Cardiac fibroblast (primary cell): Measurements from ENCODE around the gene AP4S1.

Source experiments
- DNase-seq, 2 donors: peaks; one replicate each; pipeline versions ENCODE4 v3.0.0 to v3.0.0-alpha.2; 2010; ENCODE audit warnings: low read depth in 2 of 2
- H3K4me3 ChIP-seq, 2 donors: replicated peaks in 1 of 2; 1 replicate in 1 of 2; 2 replicates in 1 of 2; pipeline ENCODE4 v1.5.1; 2011; ENCODE audit warnings: low read depth in 2 of 2, low read length in 2 of 2, mild to moderate bottlenecking in 2 of 2, moderate library complexity in 1 of 2
- TF ChIP-seq, protein P1 (sequence below): IDR thresholded peaks from one replicate; pipeline ENCODE4 v1.5.1; 2011; ENCODE audit warnings: low read depth, mild to moderate bottlenecking, low read length, inconsistent platforms

AP4S1 gene

GRCh38 chr14:31006703-31007102, 18.7 kb upstream of the AP4S1 start:
- no peak overlapping the region for H3K4me3 ChIP-seq
- TF ChIP-seq, protein P1, sequence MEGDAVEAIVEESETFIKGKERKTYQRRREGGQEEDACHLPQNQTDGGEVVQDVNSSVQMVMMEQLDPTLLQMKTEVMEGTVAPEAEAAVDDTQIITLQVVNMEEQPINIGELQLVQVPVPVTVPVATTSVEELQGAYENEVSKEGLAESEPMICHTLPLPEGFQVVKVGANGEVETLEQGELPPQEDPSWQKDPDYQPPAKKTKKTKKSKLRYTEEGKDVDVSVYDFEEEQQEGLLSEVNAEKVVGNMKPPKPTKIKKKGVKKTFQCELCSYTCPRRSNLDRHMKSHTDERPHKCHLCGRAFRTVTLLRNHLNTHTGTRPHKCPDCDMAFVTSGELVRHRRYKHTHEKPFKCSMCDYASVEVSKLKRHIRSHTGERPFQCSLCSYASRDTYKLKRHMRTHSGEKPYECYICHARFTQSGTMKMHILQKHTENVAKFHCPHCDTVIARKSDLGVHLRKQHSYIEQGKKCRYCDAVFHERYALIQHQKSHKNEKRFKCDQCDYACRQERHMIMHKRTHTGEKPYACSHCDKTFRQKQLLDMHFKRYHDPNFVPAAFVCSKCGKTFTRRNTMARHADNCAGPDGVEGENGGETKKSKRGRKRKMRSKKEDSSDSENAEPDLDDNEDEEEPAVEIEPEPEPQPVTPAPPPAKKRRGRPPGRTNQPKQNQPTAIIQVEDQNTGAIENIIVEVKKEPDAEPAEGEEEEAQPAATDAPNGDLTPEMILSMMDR, result no peak
- DNase-seq, result no peak

- no peak for DNase-seq
- TF ChIP-seq, protein P1, result no peak
- H3K4me3 ChIP-seq, result no peak overlapping the region
Observed at GRCh38 chr14:31009836-31010574, 15.4 kb upstream of the AP4S1 start.

DNA sequence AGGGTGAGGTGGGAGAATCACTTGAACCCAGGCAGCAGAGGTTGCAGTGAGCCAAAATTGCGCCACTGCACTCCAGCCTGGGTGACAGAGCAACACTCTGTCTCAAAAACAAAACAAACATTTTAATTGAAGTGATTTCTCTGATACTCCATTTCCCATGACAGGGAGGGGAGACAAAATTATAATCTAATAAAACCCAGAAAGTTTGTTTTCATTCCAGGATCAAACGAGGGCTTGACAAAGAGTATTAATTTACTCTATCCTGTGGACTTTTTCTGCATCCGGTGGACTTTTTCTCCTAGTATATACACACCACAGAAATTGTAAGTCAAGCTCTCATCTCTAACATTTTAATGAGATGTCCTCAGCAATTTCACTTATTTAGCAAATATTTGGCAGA, 14.5 kb upstream of the AP4S1 start:
- DNase-seq, result no peak
- TF ChIP-seq, protein P1, result no peak
- no peak overlapping the region for H3K4me3 ChIP-seq

GRCh38 chr14:31013841-31014240, 11.6 kb upstream of the AP4S1 start:
- TF ChIP-seq, protein P1, result no peak
- H3K4me3 ChIP-seq, result no peak overlapping the region
- DNase-seq, result no peak

DNA sequence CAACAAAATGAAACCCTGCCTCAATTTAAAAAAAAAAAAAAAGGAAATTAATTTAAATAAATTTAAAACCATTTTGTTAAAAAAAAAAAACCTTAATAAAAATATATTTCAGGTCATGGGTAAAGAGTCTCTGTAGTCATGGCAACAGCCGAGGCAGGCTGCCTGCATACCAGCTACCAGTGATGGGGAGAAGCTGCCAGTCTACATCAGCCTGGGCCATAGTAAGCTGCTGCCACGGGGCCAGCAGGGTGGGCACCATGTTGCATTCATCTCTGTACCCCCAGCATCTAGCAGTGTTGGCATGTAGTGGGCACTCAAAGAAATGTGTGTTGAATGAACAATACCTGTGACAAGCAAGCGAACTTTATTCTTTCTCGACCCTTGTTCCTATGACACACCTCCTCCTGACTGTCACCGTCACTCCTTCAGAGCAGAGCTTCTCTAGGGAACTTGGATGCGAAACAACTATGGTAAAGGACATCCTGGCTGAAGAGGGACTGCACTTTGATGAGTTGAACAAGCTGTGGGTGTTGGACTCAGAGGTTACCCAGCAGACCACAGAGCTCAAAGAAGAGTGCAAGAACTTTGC, 7.3 kb upstream of the AP4S1 start:
- TF ChIP-seq, protein P1, result no peak
- no peak for DNase-seq
- H3K4me3 ChIP-seq, result no peak overlapping the region

- TF ChIP-seq, protein P1, result no peak
- DNase-seq, result no peak
- no peak overlapping the region for H3K4me3 ChIP-seq
Observed at GRCh38 chr14:31020834-31021575, 4.4 kb upstream of the AP4S1 start.
